HepG2 (cell line): ENCODE results near the gene FOXA3. TPM values are rescaled to one million over a fixed set of nuclear protein-coding genes. Genes with fewer than 3 reads are reported as not detected.
A peak's percentile ranks its signal among the peaks of the same experiment; 100 is the strongest.

Source experiments
- ATAC-seq: fragments of 200-7000 bp; cut with Tn5 transposase; 3 replicates; pipeline ENCODE4 v1.9.1; 2020; ENCODE audit warnings: mild to moderate bottlenecking, moderate library complexity
- BruUV-seq: library from RNA; stranded (reverse); fragments of 400-500 nt; replicated peaks from 2 replicates; lab custom pipeline; 2021; lab: Mats Ljungman, UMichigan
- CTCF ChIA-PET: fragments of 300-600 bp; formaldehyde crosslinking; extraction: SDS; loops from one replicate; lab custom pipeline; 2021; ENCODE audit warnings: low total read pairs, inconsistent platforms, low intra/inter-chr PET ratio; lab: Yijun Ruan, JAX
- POLR2A ChIA-PET: fragments of 350-600 bp; sonication (Branson Sonifier 250); formaldehyde crosslinking; loops from one replicate; lab custom pipeline; 2020; ENCODE audit warnings: antibody characterized with exemption, inconsistent platforms; lab: Yijun Ruan, JAX
- DNase-seq: peaks from one replicate; pipeline ENCODE4 v3.0.0-alpha.2; 2015; ENCODE audit warnings: low spot score
- FAIRE-seq: peaks from 3 replicates; lab custom pipeline; 2011; peaks lifted over from hg19 to GRCh38; lab: Jason Lieb, UNC
- H2AFZ ChIP-seq: one replicate; pipeline ENCODE4 v1.6.1; 2011; ENCODE audit warnings: low read length, inconsistent platforms
- H3K27ac ChIP-seq: fragments of 300-600 bp; 3 replicates; pipeline ENCODE4 v1.8.0; 2011; ENCODE audit warnings: mixed run types, mild to moderate bottlenecking, mixed read lengths, low read length, inconsistent platforms; ENCODE audit not compliant: insufficient read depth; ENCODE audit errors: extremely low read length
- H3K27me3 ChIP-seq, 2 experiments: fragments of 200-600 bp in 1 of 2; 2 replicates in 1 of 2; 3 replicates in 1 of 2; pipeline versions ENCODE4 v1.6.0 to v1.8.0; 2011; ENCODE audit warnings: low read length in 2 of 2, mild to moderate bottlenecking in 2 of 2, moderate library complexity in 2 of 2, inconsistent platforms in 1 of 2; ENCODE audit not compliant: insufficient read depth in 2 of 2, control insufficient read depth in 1 of 2
- H3K36me3 ChIP-seq, 2 experiments: fragments of 200-600 bp in 1 of 2; replicated peaks in 1 of 2; 2 replicates in 1 of 2; 3 replicates in 1 of 2; pipeline versions ENCODE4 v1.5.1 to v1.8.0; 2011; ENCODE audit warnings: low read length in 2 of 2, inconsistent platforms in 1 of 2; ENCODE audit not compliant: insufficient read depth in 2 of 2, control insufficient read depth in 1 of 2
- H3K4me1 ChIP-seq: 2 replicates; pipeline ENCODE4 v1.5.1; 2012; ENCODE audit warnings: low read length, inconsistent platforms; ENCODE audit not compliant: insufficient read depth
- H3K4me2 ChIP-seq: 2 replicates; pipeline ENCODE4 v1.6.0; 2011; ENCODE audit warnings: low read depth, low read length, inconsistent platforms
- H3K4me3 ChIP-seq, 3 experiments: fragments of 200-600 bp in 1 of 3; sonication (generic), shearing (Covaris generic) in 1 of 3; replicated peaks in 1 of 3; 2 replicates each; pipeline ENCODE4 v1.5.1; 2011 to 2016; ENCODE audit warnings: low read length in 3 of 3, inconsistent platforms in 2 of 3, low read depth in 2 of 3, mild to moderate bottlenecking in 2 of 3, control low read depth in 1 of 3, mixed read lengths in 1 of 3; ENCODE audit not compliant: insufficient read depth in 1 of 3
- H3K79me2 ChIP-seq: one replicate; pipeline ENCODE4 v1.6.1; 2011; ENCODE audit warnings: low read length, inconsistent platforms; ENCODE audit not compliant: insufficient read depth
- H3K9ac ChIP-seq: 2 replicates; pipeline ENCODE4 v1.6.0; 2011; ENCODE audit warnings: mild to moderate bottlenecking, low read depth, low read length, inconsistent platforms; ENCODE audit not compliant: insufficient read depth
- H3K9me3 ChIP-seq: 2 replicates; pipeline ENCODE4 v1.5.1; 2012; ENCODE audit warnings: mild to moderate bottlenecking, low read length
- H4K20me1 ChIP-seq: 2 replicates; pipeline ENCODE4 v1.6.0; 2011; ENCODE audit warnings: inconsistent platforms, mild to moderate bottlenecking, low read length, moderate library complexity; ENCODE audit not compliant: insufficient read depth
- AGO2 ChIP-seq: fragments of 200-400 bp; formaldehyde crosslinking; optimal IDR thresholded peaks from 2 replicates; pipeline ENCODE3; 2017; ENCODE audit warnings: mild to moderate bottlenecking, low read depth, low read length, moderate library complexity
- IRX3 ChIP-seq: sonication (generic); formaldehyde crosslinking; IDR thresholded peaks from 2 replicates; pipeline ENCODE4 v1.8.1; 2023; ENCODE audit warnings: mild to moderate bottlenecking, low read depth, missing genetic modification reagents, borderline replicate concordance
- MAFG ChIP-seq: sonication (generic); formaldehyde crosslinking; IDR thresholded peaks from 2 replicates; pipeline ENCODE4 v1.5.1; 2020; ENCODE audit warnings: mild to moderate bottlenecking, missing genetic modification reagents
- POLR2A ChIP-seq, 2 experiments: IDR thresholded peaks; 2 replicates each; pipeline ENCODE4 v1.6.1; 2011; ENCODE audit warnings: low read depth in 2 of 2, low read length in 2 of 2, mild to moderate bottlenecking in 1 of 2, moderate library complexity in 1 of 2; ENCODE audit not compliant: insufficient read depth in 1 of 2
- ZFYVE20 ChIP-seq: sonication (generic); formaldehyde crosslinking; IDR thresholded peaks from 2 replicates; pipeline ENCODE4 v1.8.0; 2023; ENCODE audit warnings: low read depth, mild to moderate bottlenecking, moderate library complexity, missing genetic modification reagents, borderline replicate concordance
- ZNF460 ChIP-seq: sonication (generic); formaldehyde crosslinking; IDR thresholded peaks from 2 replicates; pipeline ENCODE4 v1.5.1; 2020; ENCODE audit warnings: missing genetic modification reagents, mild to moderate bottlenecking, borderline replicate concordance
- ZNF546 ChIP-seq: sonication (generic); formaldehyde crosslinking; conservative IDR thresholded peaks from 2 replicates; pipeline ENCODE4 v1.8.1; 2023; ENCODE audit warnings: mild to moderate bottlenecking, missing genetic modification reagents
- ZNF564 ChIP-seq: sonication (generic); formaldehyde crosslinking; IDR thresholded peaks from 2 replicates; pipeline ENCODE4 v1.8.1; 2023; ENCODE audit warnings: mild to moderate bottlenecking, missing genetic modification reagents
- ZNF816 ChIP-seq: sonication (generic); formaldehyde crosslinking; IDR thresholded peaks from 2 replicates; pipeline ENCODE4 v1.8.0; 2022; ENCODE audit warnings: missing genetic modification reagents, mild to moderate bottlenecking, borderline replicate concordance
- ZNF850 ChIP-seq: sonication (generic); formaldehyde crosslinking; conservative IDR thresholded peaks from 2 replicates; pipeline ENCODE4 v1.9.0; 2021; ENCODE audit warnings: mild to moderate bottlenecking, missing genetic modification reagents
- WGBS: methylation state at CpG from one replicate; pipeline ENCODE4 v1.1.6; 2017; ENCODE audit warnings: low lambda C conversion rate; 5-methylcytosine and 5-hydroxymethylcytosine counted together
- in situ Hi-C: cut with HindIII; loops from 2 replicates; pipeline ENCODE4 v1.10.0; 2017; ENCODE audit warnings: low pct_unique_long_range_greater_than_20kb; ENCODE audit not compliant: extremely low pct_ligation_motif_present
- intact Hi-C: fragments of 100-400 bp; cut with micrococcal nuclease; formaldehyde crosslinking; loops from one replicate; pipeline ENCODE4 v1.10.0; 2022; ENCODE audit not compliant: unreplicated experiment
- polyA plus RNA-seq, 8 experiments: library from polyadenylated mRNA; depleted of rRNA in 3 of 8; stranded (reverse) in 7 of 8; unstranded in 1 of 8; fragments of >200 nt; fragmentation: Illumina TruSeq in 4 of 8; extraction: Trizol in 4 of 8; gene quantifications; 2 replicates each; pipeline versions ENCODE4 v1.2.1 to v1.2.3, GENCODE V29; 2011 to 2016; ENCODE audit warnings: low read depth in 4 of 8, missing spikeins in 1 of 8, mixed read lengths in 1 of 8; ENCODE audit not compliant: insufficient read depth in 1 of 8
- total RNA-seq, 5 experiments: library from RNA; depleted of rRNA; stranded (reverse); fragments of >200 nt; fragmentation: Illumina TruSeq; extraction: Trizol; gene quantifications; 2 replicates each; pipeline ENCODE4 v1.2.3, GENCODE V29; 2016; ENCODE audit warnings: low read depth in 1 of 5
- TF ChIP-seq, protein P1 (sequence below): sonication (generic); formaldehyde crosslinking; IDR thresholded peaks from 2 replicates; pipeline ENCODE4 v1.8.0; 2023; ENCODE audit warnings: mild to moderate bottlenecking, missing genetic modification reagents
- TF ChIP-seq, protein P2 (sequence below): sonication (generic); formaldehyde crosslinking; conservative IDR thresholded peaks from 2 replicates; pipeline ENCODE4 v1.5.0; 2020; ENCODE audit warnings: missing genetic modification reagents
- TF ChIP-seq, protein P3 (sequence below): sonication (generic); formaldehyde crosslinking; IDR thresholded peaks from 2 replicates; pipeline ENCODE4 v1.4.0; 2020; ENCODE audit warnings: missing genetic modification reagents
- TF ChIP-seq, protein P4 (sequence below): sonication (generic); formaldehyde crosslinking; IDR thresholded peaks from 2 replicates; pipeline ENCODE4 v1.8.0; 2022; ENCODE audit warnings: mild to moderate bottlenecking, missing genetic modification reagents

FOXA3 gene
- total and polyA plus RNA-seq, 2 of the 13 experiments (the other 11 are each of a cell fraction or from before 2014, with no cell fraction given): 29.8 to 47.6 TPM

DNA sequence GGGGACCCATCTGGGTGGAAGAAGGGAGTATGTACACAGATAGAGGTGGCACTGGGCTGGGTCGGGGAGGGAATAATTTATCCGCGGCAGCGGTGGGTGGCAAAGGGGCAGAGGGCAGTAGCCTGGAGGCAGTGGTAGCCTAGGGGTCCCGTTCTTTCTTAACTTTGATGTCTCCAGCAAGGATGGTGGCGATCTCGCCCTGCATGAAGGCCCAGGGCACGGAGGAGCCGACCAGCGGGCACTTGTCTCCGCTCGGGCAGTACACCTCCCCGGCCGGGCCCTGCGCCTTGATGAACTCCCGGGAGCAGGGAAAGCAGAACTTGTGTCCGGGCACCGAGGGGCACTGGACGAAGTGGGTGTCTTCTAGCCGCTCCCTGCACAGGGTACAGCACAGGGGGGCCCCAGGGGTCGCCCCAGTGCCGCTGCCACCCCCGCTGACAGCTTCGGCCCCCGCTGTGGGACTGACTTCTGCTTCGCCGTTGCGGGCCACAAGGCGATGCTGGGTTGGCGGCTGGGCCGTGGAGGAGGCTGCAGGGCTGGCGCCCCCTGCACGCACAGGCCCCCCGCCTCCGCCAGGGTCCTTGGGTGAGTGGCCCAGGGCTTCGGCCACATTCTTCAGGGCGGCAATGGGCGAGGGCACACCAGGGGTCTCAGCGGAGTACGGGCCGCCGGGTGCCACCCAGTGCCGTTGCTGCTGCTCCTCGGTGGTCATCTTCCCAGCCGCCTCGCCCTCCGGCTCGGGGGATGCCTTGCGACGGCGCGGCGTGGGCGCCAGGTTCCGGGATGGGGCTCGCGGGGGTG, 20.0 kb downstream of the FOXA3 start:
- H3K27me3 ChIP-seq: no peaks in the 10 kb centered on the region
- no peaks in the 10 kb centered on the region for H4K20me1 ChIP-seq
- H3K4me1 ChIP-seq: peaks cover 54% of the 10 kb centered on the region
- ChIA-PET POLR2A (interaction anchor here (1.3 to 10.3 kb wide), 5 partner anchors 8 to 67 kb away, joined by 4 to 388 read pairs (median 12); partner anchors contain the start of genes FOXA3, MYPOP and SYMPK), CTCF (interaction anchor here (1.2 to 5.3 kb wide), 7 partner anchors 10 to 133 kb away, joined by 4 to 263 read pairs (median 5); partner anchors contain the start of genes FOXA3, MYPOP and SYMPK)
- H3K36me3 ChIP-seq: no peaks in the 10 kb centered on the region
- peak overlapping the region in 2 of 3 experiments; percentile 24 to 80; a peak in 2 of 6 replicates for H3K4me3 ChIP-seq
- BruUV-seq: no TSS peak
- no peak for ATAC-seq
- no peak overlapping the region for H2AFZ ChIP-seq
- H3K4me2 ChIP-seq: peak overlapping the region; percentile 84
- H3K9ac ChIP-seq: peak overlapping the region; percentile 46; the same call in 1 of the 2 replicates
- no peak overlapping the region for H3K27ac ChIP-seq
- H3K79me2 ChIP-seq: peaks cover 15% of the 10 kb centered on the region
- no peak for FAIRE-seq
- in situ Hi-C loops (no loop called here), intact Hi-C loops (loop anchor here (1.0 kb wide), 2 partner anchors 21 to 67 kb away; partner anchors contain the start of gene SYMPK)
- H3K9me3 ChIP-seq: no peaks in the 10 kb centered on the region
- 94% methylated on average over 17 of the region's 57 CpGs for WGBS
- DNase-seq: no peak
- TF ChIP-seq ZNF816 (CRISPR knock-in tag): 0 out of 2 replicates have a peak, but pooled peaks have one; percentile 19
- TF ChIP-seq, protein P1, sequence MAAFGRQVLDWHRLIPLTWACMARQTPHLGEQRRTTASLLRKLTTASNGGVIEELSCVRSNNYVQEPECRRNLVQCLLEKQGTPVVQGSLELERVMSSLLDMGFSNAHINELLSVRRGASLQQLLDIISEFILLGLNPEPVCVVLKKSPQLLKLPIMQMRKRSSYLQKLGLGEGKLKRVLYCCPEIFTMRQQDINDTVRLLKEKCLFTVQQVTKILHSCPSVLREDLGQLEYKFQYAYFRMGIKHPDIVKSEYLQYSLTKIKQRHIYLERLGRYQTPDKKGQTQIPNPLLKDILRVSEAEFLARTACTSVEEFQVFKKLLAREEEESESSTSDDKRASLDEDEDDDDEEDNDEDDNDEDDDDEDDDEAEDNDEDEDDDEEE (CRISPR knock-in tag): 0 out of 2 replicates have a peak, but pooled peaks have one; percentile 31
- TF ChIP-seq ZNF460: no peak
- TF ChIP-seq POLR2A (IDR thresholded peaks at IDR 0.05; ENCODE audit: insufficient read depth in 1 of 2, low read depth in 2 of 2, low read length in 2 of 2): peak in 1 of 2 experiments; percentile 20; a peak in 1 of 4 replicates
- no peak for TF ChIP-seq MAFG (CRISPR knock-in tag)
- TF ChIP-seq ZFYVE20 (CRISPR knock-in tag): no peak
- TF ChIP-seq, protein P2, sequence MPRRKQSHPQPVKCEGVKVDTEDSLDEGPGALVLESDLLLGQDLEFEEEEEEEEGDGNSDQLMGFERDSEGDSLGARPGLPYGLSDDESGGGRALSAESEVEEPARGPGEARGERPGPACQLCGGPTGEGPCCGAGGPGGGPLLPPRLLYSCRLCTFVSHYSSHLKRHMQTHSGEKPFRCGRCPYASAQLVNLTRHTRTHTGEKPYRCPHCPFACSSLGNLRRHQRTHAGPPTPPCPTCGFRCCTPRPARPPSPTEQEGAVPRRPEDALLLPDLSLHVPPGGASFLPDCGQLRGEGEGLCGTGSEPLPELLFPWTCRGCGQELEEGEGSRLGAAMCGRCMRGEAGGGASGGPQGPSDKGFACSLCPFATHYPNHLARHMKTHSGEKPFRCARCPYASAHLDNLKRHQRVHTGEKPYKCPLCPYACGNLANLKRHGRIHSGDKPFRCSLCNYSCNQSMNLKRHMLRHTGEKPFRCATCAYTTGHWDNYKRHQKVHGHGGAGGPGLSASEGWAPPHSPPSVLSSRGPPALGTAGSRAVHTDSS (CRISPR knock-in tag): no peak
- TF ChIP-seq, protein P3, sequence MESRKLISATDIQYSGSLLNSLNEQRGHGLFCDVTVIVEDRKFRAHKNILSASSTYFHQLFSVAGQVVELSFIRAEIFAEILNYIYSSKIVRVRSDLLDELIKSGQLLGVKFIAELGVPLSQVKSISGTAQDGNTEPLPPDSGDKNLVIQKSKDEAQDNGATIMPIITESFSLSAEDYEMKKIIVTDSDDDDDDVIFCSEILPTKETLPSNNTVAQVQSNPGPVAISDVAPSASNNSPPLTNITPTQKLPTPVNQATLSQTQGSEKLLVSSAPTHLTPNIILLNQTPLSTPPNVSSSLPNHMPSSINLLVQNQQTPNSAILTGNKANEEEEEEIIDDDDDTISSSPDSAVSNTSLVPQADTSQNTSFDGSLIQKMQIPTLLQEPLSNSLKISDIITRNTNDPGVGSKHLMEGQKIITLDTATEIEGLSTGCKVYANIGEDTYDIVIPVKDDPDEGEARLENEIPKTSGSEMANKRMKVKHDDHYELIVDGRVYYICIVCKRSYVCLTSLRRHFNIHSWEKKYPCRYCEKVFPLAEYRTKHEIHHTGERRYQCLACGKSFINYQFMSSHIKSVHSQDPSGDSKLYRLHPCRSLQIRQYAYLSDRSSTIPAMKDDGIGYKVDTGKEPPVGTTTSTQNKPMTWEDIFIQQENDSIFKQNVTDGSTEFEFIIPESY: peak; percentile 38; the same call in 1 of the 2 replicates
- peak; percentile 85 for TF ChIP-seq AGO2
- no peak for TF ChIP-seq ZNF564 (CRISPR knock-in tag)
- TF ChIP-seq, protein P4, sequence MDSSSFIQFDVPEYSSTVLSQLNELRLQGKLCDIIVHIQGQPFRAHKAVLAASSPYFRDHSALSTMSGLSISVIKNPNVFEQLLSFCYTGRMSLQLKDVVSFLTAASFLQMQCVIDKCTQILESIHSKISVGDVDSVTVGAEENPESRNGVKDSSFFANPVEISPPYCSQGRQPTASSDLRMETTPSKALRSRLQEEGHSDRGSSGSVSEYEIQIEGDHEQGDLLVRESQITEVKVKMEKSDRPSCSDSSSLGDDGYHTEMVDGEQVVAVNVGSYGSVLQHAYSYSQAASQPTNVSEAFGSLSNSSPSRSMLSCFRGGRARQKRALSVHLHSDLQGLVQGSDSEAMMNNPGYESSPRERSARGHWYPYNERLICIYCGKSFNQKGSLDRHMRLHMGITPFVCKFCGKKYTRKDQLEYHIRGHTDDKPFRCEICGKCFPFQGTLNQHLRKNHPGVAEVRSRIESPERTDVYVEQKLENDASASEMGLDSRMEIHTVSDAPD: no peak
- TF ChIP-seq IRX3 (CRISPR knock-in tag): 0 out of 2 replicates have a peak, but pooled peaks have one; percentile 18
- no peak for TF ChIP-seq ZNF546 (CRISPR knock-in tag)
- TF ChIP-seq ZNF850: peak; percentile 59; the same call in 1 of the 2 replicates
